Neutrophil (primary cell): ENCODE data around the gene COMMD8.

Source experiments
- H3K27ac ChIP-seq: fragments of 200-600 bp; sonication (generic); 2 replicates; pipeline ENCODE4 v1.5.1; 2016; ENCODE audit warnings: mild to moderate bottlenecking, moderate library complexity
- H3K27me3 ChIP-seq: fragments of 200-600 bp; sonication (generic); 2 replicates; pipeline ENCODE4 v1.6.0; 2016; ENCODE audit warnings: mild to moderate bottlenecking
- H3K36me3 ChIP-seq: fragments of 200-600 bp; sonication (generic); 2 replicates; pipeline ENCODE4 v1.5.1; 2017
- H3K4me1 ChIP-seq, 2 experiments: fragments of 200-600 bp in 1 of 2; sonication (generic) in 1 of 2; 1 replicate in 1 of 2; 2 replicates in 1 of 2; pipeline versions ENCODE4 v1.5.1 to v1.6.1; 2013 to 2016; ENCODE audit warnings: low read depth in 1 of 2, low read length in 1 of 2, mild to moderate bottlenecking in 1 of 2, moderate library complexity in 1 of 2; ENCODE audit not compliant: control insufficient read depth in 1 of 2, insufficient read depth in 1 of 2
- H3K4me3 ChIP-seq, 2 experiments: fragments of 200-600 bp in 1 of 2; sonication (generic) in 1 of 2; 1 replicate in 1 of 2; 2 replicates in 1 of 2; pipeline ENCODE4 v1.5.1; 2013 to 2016; ENCODE audit warnings: low read depth in 1 of 2, low read length in 1 of 2, mild to moderate bottlenecking in 1 of 2, moderate library complexity in 1 of 2
- H3K9me3 ChIP-seq: fragments of 200-600 bp; sonication (generic); 2 replicates; pipeline ENCODE4 v1.5.1; 2016
- TF ChIP-seq, protein P1 (sequence below): fragments of 200-600 bp; sonication (generic); IDR thresholded peaks from 2 replicates; pipeline ENCODE4 v1.5.1; 2016; ENCODE audit warnings: antibody characterized with exemption

The COMMD8 gene

GRCh38 chr4:47466056-47466785, 2.7 kb upstream of the COMMD8 start:
- no peaks in the 10 kb centered on the region for H3K36me3 ChIP-seq
- TF ChIP-seq, protein P1, sequence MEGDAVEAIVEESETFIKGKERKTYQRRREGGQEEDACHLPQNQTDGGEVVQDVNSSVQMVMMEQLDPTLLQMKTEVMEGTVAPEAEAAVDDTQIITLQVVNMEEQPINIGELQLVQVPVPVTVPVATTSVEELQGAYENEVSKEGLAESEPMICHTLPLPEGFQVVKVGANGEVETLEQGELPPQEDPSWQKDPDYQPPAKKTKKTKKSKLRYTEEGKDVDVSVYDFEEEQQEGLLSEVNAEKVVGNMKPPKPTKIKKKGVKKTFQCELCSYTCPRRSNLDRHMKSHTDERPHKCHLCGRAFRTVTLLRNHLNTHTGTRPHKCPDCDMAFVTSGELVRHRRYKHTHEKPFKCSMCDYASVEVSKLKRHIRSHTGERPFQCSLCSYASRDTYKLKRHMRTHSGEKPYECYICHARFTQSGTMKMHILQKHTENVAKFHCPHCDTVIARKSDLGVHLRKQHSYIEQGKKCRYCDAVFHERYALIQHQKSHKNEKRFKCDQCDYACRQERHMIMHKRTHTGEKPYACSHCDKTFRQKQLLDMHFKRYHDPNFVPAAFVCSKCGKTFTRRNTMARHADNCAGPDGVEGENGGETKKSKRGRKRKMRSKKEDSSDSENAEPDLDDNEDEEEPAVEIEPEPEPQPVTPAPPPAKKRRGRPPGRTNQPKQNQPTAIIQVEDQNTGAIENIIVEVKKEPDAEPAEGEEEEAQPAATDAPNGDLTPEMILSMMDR: no peak
- no peaks in the 10 kb centered on the region for H3K27me3 ChIP-seq
- no peak overlapping the region for H3K4me3 ChIP-seq
- H3K27ac ChIP-seq: no peak overlapping the region
- peaks cover 29 to 31% of the 10 kb centered on the region in 2 experiments for H3K4me1 ChIP-seq
- no peaks in the 10 kb centered on the region for H3K9me3 ChIP-seq

DNA sequence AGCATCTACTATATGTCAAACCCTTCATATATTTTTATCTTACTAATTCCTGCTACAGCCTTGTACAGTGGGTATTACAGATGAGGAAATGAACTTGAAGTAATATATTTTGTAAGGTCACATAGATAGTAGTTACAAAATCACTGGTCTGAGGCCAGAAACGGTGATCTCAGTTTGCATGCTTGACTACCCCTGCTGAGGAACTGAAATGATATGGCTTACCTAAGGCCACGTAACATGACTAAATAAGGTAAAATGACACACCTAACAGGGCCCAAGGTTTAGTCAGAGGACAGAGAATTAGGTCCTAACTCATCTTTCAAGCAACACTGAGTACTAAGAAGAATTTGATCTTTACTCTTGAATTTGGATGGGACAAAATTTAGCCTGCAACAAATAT, 1.5 kb upstream of the COMMD8 start:
- H3K4me1 ChIP-seq: peaks cover 29 to 31% of the 10 kb centered on the region in 2 experiments
- no peaks in the 10 kb centered on the region for H3K9me3 ChIP-seq
- no peaks in the 10 kb centered on the region for H3K36me3 ChIP-seq
- H3K4me3 ChIP-seq: no peak overlapping the region
- TF ChIP-seq, protein P1: no peak
- no peaks in the 10 kb centered on the region for H3K27me3 ChIP-seq
- H3K27ac ChIP-seq: peak overlapping the region; percentile 89

GRCh38 chr4:47462799-47463234, 685 bp downstream of the COMMD8 start:
- no peaks in the 10 kb centered on the region for H3K9me3 ChIP-seq

GRCh38 chr4:47451657-47452056, 11.8 kb downstream of the COMMD8 start:
- no peaks in the 10 kb centered on the region for H3K4me1 ChIP-seq
- no peaks in the 10 kb centered on the region for H3K27me3 ChIP-seq
- no peak overlapping the region for H3K27ac ChIP-seq
- TF ChIP-seq, protein P1: no peak
- H3K4me3 ChIP-seq: no peak overlapping the region
- no peaks in the 10 kb centered on the region for H3K9me3 ChIP-seq
- peaks cover 52% of the 10 kb centered on the region for H3K36me3 ChIP-seq

More at GRCh38 chr4:47462799-47463234, 685 bp downstream of the COMMD8 start:
- TF ChIP-seq, protein P1: no peak
- Histone ChIP-seq H3K27ac (peak overlapping the region; percentile 89), H3K4me1 (peaks cover 29 to 31% of the 10 kb centered on the region in 2 experiments), H3K4me3 (peak overlapping the region; percentile 89 to 97), H3K27me3 (no peaks in the 10 kb centered on the region), H3K36me3 (no peaks in the 10 kb centered on the region)

- TF ChIP-seq, protein P1: no peak
- Histone ChIP-seq H3K4me1 (peaks cover 12 to 13% of the 10 kb centered on the region in 2 experiments), H3K27ac (peak overlapping the region; percentile 14), H3K4me3 (no peak overlapping the region), H3K27me3 (no peaks in the 10 kb centered on the region), H3K36me3 (no peaks in the 10 kb centered on the region), H3K9me3 (no peaks in the 10 kb centered on the region)
Measured at GRCh38 chr4:47444031-47444430, 19.5 kb downstream of the COMMD8 start.
